Tibial nerve (tissue), 4 donors: ENCODE results near the gene CRYGS. TPM values are rescaled to one million over a fixed set of nuclear protein-coding genes. Genes with fewer than 3 reads are reported as not detected.

Experiments
- DNase-seq, 2 donors: peaks; one replicate each; pipeline ENCODE4 v3.0.0-alpha.2; 2019; ENCODE audit warnings: low spot score in 2 of 2
- H3K27ac ChIP-seq, 4 donors: fragments of 200-600 bp; sonication (generic) in 3 of 4; one replicate each; pipeline ENCODE4 v1.5.1; 2017 to 2019; ENCODE audit warnings: mild to moderate bottlenecking in 1 of 4
- H3K27me3 ChIP-seq, 2 donors: fragments of 200-600 bp; sonication (generic) in 1 of 2; one replicate each; pipeline versions ENCODE4 v1.5.1 to v1.6.0; 2017 to 2019
- H3K36me3 ChIP-seq, 3 donors: fragments of 200-600 bp; sonication (generic); one replicate each; pipeline ENCODE4 v1.5.1; 2018 to 2019
- H3K4me1 ChIP-seq, 4 donors: fragments of 200-600 bp; sonication (generic) in 3 of 4; one replicate each; pipeline ENCODE4 v1.5.1; 2017 to 2019
- H3K4me3 ChIP-seq, 4 donors: fragments of 200-600 bp; sonication (generic) in 3 of 4; one replicate each; pipeline ENCODE4 v1.5.1; 2017 to 2019; ENCODE audit warnings: mild to moderate bottlenecking in 1 of 4, moderate library complexity in 1 of 4
- H3K9me3 ChIP-seq, 4 donors: fragments of 200-600 bp; sonication (generic) in 3 of 4; one replicate each; pipeline ENCODE4 v1.5.1; 2017 to 2019
- EP300 ChIP-seq, 2 donors: sonication (generic); formaldehyde crosslinking; IDR thresholded peaks; one replicate each; pipeline ENCODE4 v1.6.1; 2017; ENCODE audit warnings: antibody characterized with exemption in 2 of 2, mild to moderate bottlenecking in 1 of 2
- POLR2A ChIP-seq, 2 donors: fragments of 450-650 bp; IDR thresholded peaks; one replicate each; pipeline ENCODE4 v1.6.1; 2017; ENCODE audit warnings: antibody characterized with exemption in 2 of 2, mild to moderate bottlenecking in 2 of 2, moderate library complexity in 2 of 2
- WGBS, 2 donors: methylation state at CpG; one replicate each; pipeline ENCODE4 v1.1.5; 2018; 5-methylcytosine and 5-hydroxymethylcytosine counted together
- total RNA-seq, 4 donors: library from RNA; depleted of rRNA; stranded (reverse); fragments of >200 nt; gene quantifications; one replicate each; pipeline ENCODE4 v1.1.0, GENCODE V29; 2016
- TF ChIP-seq, protein P1 (sequence below), 5 experiments: fragments of 200-600 bp in 3 of 5; fragments of 450-650 bp in 2 of 5; sonication (generic) in 3 of 5; IDR thresholded peaks; one replicate each; pipeline ENCODE4 v1.5.1; 2016 to 2019; ENCODE audit warnings: antibody characterized with exemption in 5 of 5, mild to moderate bottlenecking in 3 of 5, moderate library complexity in 2 of 5

CRYGS gene
- total RNA-seq, 4 donors from 2014 or later: 3.0 to 12.2 (median 3.2) TPM

DNA sequence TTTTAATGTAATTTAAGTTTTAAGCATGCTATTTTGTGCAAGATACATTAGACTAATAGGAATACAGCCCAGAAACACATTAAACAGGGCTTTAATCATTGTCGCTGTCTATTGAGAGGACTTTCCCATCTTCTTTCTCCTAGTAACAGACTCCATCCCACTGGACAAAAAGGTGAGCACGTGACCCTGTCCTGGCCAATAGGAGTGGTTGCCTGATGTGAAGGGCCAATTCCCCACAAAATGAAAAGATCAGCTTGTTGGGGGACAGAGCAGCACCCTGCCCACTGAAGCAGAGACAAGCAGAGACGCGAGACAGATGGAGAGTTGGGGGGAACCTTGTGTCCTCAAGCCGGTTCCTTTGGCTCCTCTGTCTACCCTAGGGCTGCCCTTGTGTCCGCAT is 21.2 kb downstream of the CRYGS start:
- H3K27me3 ChIP-seq: no peaks in the 10 kb centered on the region
- H3K27ac ChIP-seq: no peak overlapping the region
- 83% methylated on average over 6 of the region's 6 CpGs for WGBS, 2 donors
- no peak for TF ChIP-seq EP300 (IDR thresholded peaks at IDR 0.05)
- DNase-seq: no peak
- no peaks in the 10 kb centered on the region for H3K9me3 ChIP-seq
- H3K36me3 ChIP-seq: no peaks in the 10 kb centered on the region
- no peaks in the 10 kb centered on the region for H3K4me1 ChIP-seq
- no peak overlapping the region for H3K4me3 ChIP-seq

GRCh38 chr3:186520957-186521842 is 23.0 kb downstream of the CRYGS start:
- H3K4me1 ChIP-seq: no peaks in the 10 kb centered on the region
- DNase-seq: no peak
- no peak for TF ChIP-seq POLR2A (IDR thresholded peaks at IDR 0.05)
- no peak for TF ChIP-seq EP300 (IDR thresholded peaks at IDR 0.05)
- TF ChIP-seq, protein P1, sequence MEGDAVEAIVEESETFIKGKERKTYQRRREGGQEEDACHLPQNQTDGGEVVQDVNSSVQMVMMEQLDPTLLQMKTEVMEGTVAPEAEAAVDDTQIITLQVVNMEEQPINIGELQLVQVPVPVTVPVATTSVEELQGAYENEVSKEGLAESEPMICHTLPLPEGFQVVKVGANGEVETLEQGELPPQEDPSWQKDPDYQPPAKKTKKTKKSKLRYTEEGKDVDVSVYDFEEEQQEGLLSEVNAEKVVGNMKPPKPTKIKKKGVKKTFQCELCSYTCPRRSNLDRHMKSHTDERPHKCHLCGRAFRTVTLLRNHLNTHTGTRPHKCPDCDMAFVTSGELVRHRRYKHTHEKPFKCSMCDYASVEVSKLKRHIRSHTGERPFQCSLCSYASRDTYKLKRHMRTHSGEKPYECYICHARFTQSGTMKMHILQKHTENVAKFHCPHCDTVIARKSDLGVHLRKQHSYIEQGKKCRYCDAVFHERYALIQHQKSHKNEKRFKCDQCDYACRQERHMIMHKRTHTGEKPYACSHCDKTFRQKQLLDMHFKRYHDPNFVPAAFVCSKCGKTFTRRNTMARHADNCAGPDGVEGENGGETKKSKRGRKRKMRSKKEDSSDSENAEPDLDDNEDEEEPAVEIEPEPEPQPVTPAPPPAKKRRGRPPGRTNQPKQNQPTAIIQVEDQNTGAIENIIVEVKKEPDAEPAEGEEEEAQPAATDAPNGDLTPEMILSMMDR (IDR thresholded peaks at IDR 0.05): no peak
- H3K27me3 ChIP-seq: no peaks in the 10 kb centered on the region
- H3K36me3 ChIP-seq: no peaks in the 10 kb centered on the region
- H3K27ac ChIP-seq: no peak overlapping the region
- WGBS, 2 donors: 73 to 75% methylated on average over 10 of the region's 10 CpGs
- H3K4me3 ChIP-seq: no peak overlapping the region
- H3K9me3 ChIP-seq: peaks cover 0 to 9% (median 0%) of the 10 kb centered on the region in 4 donors

DNA sequence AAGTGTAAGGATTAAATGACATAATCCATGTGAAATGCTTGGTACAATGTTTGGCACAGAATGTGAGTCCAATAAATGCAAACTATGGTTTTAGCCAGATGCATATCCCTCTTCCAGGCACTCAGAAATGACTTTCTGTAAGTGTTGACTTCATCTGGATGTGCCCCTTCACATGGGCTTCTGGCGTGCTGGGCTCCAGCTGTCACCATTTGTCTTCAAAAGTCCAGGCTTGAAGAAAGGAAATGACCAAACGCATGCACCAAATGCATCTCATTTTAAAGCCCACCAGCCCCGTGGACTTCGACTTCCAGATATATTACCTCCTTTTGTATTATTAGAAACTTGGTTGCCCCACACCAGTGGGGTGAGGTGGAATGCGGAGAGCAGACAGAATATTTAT is 23.7 kb downstream of the CRYGS start:
- Histone ChIP-seq H3K4me1 (no peaks in the 10 kb centered on the region), H3K4me3 (no peak overlapping the region), H3K27ac (no peak overlapping the region), H3K36me3 (no peaks in the 10 kb centered on the region), H3K9me3 (peaks cover 0 to 9% (median 0%) of the 10 kb centered on the region in 4 donors), H3K27me3 (no peaks in the 10 kb centered on the region)
- WGBS, 2 donors: 61 to 73% methylated on average over 5 of the region's 5 CpGs
- no peak for DNase-seq
- TF ChIP-seq POLR2A (IDR thresholded peaks at IDR 0.05) (no peak), EP300 (IDR thresholded peaks at IDR 0.05) (no peak)
- TF ChIP-seq, protein P1 (IDR thresholded peaks at IDR 0.05): no peak

DNA sequence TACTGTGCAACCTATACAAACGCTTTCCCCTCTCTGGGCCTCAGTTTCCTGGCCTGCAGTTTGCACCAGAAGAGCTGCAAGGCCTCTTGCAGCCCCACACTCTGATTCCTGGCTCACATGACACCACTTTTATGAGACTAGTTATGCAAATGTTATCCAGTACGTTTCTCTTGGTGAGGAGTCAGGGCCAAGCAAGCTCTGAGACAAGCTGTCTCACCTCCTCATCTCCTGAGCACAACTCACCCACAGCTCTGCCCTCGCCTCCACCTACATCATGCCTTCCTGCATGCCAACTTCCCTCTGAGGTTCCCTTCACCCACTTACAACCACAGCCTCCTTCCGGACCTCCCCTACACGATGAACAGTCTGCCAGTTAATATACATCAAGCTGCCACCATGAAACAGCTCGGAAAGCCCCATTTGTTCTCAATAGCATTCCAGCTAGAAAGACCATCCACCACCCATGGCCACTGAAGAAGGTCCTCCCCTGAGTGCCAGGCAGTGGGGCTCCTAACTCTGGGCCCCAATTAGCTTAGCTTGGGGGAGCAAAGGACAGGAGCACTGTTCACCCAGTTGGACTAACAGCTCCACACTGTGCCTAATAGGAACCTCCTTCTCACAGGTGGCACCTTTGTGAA is 25.0 kb downstream of the CRYGS start:
- DNase-seq: no peak
- Histone ChIP-seq H3K27me3 (no peaks in the 10 kb centered on the region), H3K9me3 (peaks cover 0 to 9% (median 0%) of the 10 kb centered on the region in 4 donors), H3K36me3 (no peaks in the 10 kb centered on the region), H3K4me3 (no peak overlapping the region), H3K4me1 (no peaks in the 10 kb centered on the region), H3K27ac (no peak overlapping the region)
- 57 to 63% methylated on average over 6 of the region's 6 CpGs for WGBS, 2 donors
- TF ChIP-seq, protein P1 (IDR thresholded peaks at IDR 0.05): no peak
- TF ChIP-seq POLR2A (IDR thresholded peaks at IDR 0.05) (no peak), EP300 (IDR thresholded peaks at IDR 0.05) (no peak)

- H3K36me3 ChIP-seq: no peaks in the 10 kb centered on the region
- peaks cover 0 to 9% (median 0%) of the 10 kb centered on the region in 4 donors for H3K9me3 ChIP-seq
- no peak overlapping the region for H3K27ac ChIP-seq
- no peaks in the 10 kb centered on the region for H3K27me3 ChIP-seq
- no peaks in the 10 kb centered on the region for H3K4me1 ChIP-seq
- WGBS, 2 donors: 88 to 93% methylated on average over 4 of the region's 4 CpGs
- no peak for DNase-seq
- H3K4me3 ChIP-seq: no peak overlapping the region
- TF ChIP-seq POLR2A (IDR thresholded peaks at IDR 0.05) (no peak), EP300 (IDR thresholded peaks at IDR 0.05) (no peak)
- TF ChIP-seq, protein P1 (IDR thresholded peaks at IDR 0.05): no peak
These were observed 27.0 kb downstream of the CRYGS start for GRCh38 chr3:186517218-186517617.
